PC-9 (cell line): Measurements from ENCODE around the gene C19orf38. TPM values are rescaled to one million over a fixed set of nuclear protein-coding genes. Genes with fewer than 3 reads are reported as not detected.

Experiments
- BruUV-seq: library from RNA; stranded (reverse); fragments of 400-500 nt; replicated peaks from 2 replicates; lab custom pipeline; 2021; lab: Mats Ljungman, UMichigan
- CTCF ChIA-PET: fragments of 300-600 bp; sonication (Branson Sonifier 250); formaldehyde crosslinking; loops from one replicate; lab custom pipeline; 2022; ENCODE audit warnings: antibody characterized with exemption; lab: Charles Lee
- POLR2A ChIA-PET: fragments of 300-600 bp; sonication (Branson Sonifier 250); formaldehyde crosslinking; loops from one replicate; lab custom pipeline; 2022; ENCODE audit warnings: antibody characterized with exemption; ENCODE audit not compliant: unreplicated experiment; lab: Charles Lee
- DNase-seq, 2 experiments: peaks; one replicate each; pipeline versions ENCODE4 v3.0.0 to v3.0.0-alpha.2; 2015 to 2022; ENCODE audit warnings: mixed read lengths in 1 of 2
- H2AFZ ChIP-seq: fragments of 200-600 bp; sonication (generic); 2 replicates; pipeline ENCODE4 v1.8.1; 2017; ENCODE audit warnings: antibody characterized with exemption
- H3F3A ChIP-seq: fragments of 200-600 bp; sonication (generic); 2 replicates; pipeline ENCODE4 v1.8.1; 2017; ENCODE audit warnings: antibody characterized with exemption, mild to moderate bottlenecking, low read depth; ENCODE audit not compliant: insufficient read depth
- H3K27ac ChIP-seq: fragments of 200-600 bp; sonication (generic); 2 replicates; pipeline ENCODE4 v1.6.1; 2016; ENCODE audit warnings: mixed run types
- H3K27me3 ChIP-seq: fragments of 200-600 bp; sonication (generic); 2 replicates; pipeline ENCODE4 v1.6.1; 2016; ENCODE audit warnings: low read depth, mixed run types; ENCODE audit not compliant: insufficient read depth
- H3K36me3 ChIP-seq: fragments of 200-600 bp; sonication (generic); 2 replicates; pipeline ENCODE4 v1.6.1; 2016; ENCODE audit warnings: low read depth, mixed run types
- H3K4me1 ChIP-seq: fragments of 200-600 bp; sonication (generic); replicated peaks from 2 replicates; pipeline ENCODE4 v1.6.1; 2016; ENCODE audit warnings: mixed run types; ENCODE audit not compliant: insufficient read depth
- H3K4me2 ChIP-seq: fragments of 200-600 bp; sonication (generic); 2 replicates; pipeline ENCODE4 v1.6.1; 2017; ENCODE audit warnings: mixed run types
- H3K4me3 ChIP-seq: fragments of 200-600 bp; sonication (generic); 2 replicates; pipeline ENCODE4 v1.6.1; 2016; ENCODE audit warnings: mixed run types
- H3K79me2 ChIP-seq: fragments of 200-600 bp; sonication (generic); 2 replicates; pipeline ENCODE4 v1.6.1; 2017; ENCODE audit warnings: low read depth, mixed run types
- H3K9me2 ChIP-seq: fragments of 200-600 bp; sonication (generic); 2 replicates; pipeline ENCODE4 v1.8.1; 2017; ENCODE audit warnings: mild to moderate bottlenecking; ENCODE audit not compliant: insufficient read depth
- H3K9me3 ChIP-seq: fragments of 200-600 bp; sonication (generic); 2 replicates; pipeline ENCODE4 v1.8.1; 2016; ENCODE audit warnings: low read depth; ENCODE audit not compliant: insufficient read depth
- H4K20me1 ChIP-seq: fragments of 200-600 bp; sonication (generic); 2 replicates; pipeline ENCODE4 v1.8.1; 2017; ENCODE audit not compliant: insufficient read depth
- CTCF ChIP-seq: fragments of 200-600 bp; sonication (generic); conservative IDR thresholded peaks from 2 replicates; pipeline ENCODE4 v1.6.1; 2017; ENCODE audit warnings: mixed run types, antibody characterized with exemption, mild to moderate bottlenecking, moderate library complexity
- EZH2 ChIP-seq: fragments of 200-600 bp; sonication (generic); IDR thresholded peaks from 2 replicates; pipeline ENCODE4 v1.8.0; 2017; ENCODE audit warnings: antibody characterized with exemption, low read depth
- intact Hi-C: fragments of 100-400 bp; cut with micrococcal nuclease; formaldehyde crosslinking; loops from one replicate; pipeline ENCODE4 v1.10.0; 2022; ENCODE audit not compliant: unreplicated experiment
- total RNA-seq: library from RNA; stranded (reverse); gene quantifications from 2 replicates; pipeline ENCODE4 v1.2.3, GENCODE V29; 2021

Gene C19orf38
- total RNA-seq, 1 experiment from 2014 or later = 0.59 TPM

GRCh38 chr19:10884274-10884673 lies 36.1 kb downstream of the C19orf38 start:
- BruUV-seq = no TSS peak
- H3K27me3 ChIP-seq = no peaks in the 10 kb centered on the region
- no peaks in the 10 kb centered on the region for H3K9me2 ChIP-seq
- intact Hi-C loops = no loop called here
- H3K4me1 ChIP-seq = peaks cover 12% of the 10 kb centered on the region
- no peak overlapping the region for H3K27ac ChIP-seq
- H2AFZ ChIP-seq = no peak overlapping the region
- no peak for TF ChIP-seq CTCF
- no peak for TF ChIP-seq EZH2
- ChIA-PET CTCF (interaction anchor here (0.6 kb wide), 1 partner anchor 26 kb away, joined by 4 read pairs; no protein-coding TSS in a partner anchor), POLR2A (interaction anchor here (0.6 to 0.7 kb wide), 2 partner anchors 12 kb away, joined by 3 to 4 read pairs; no protein-coding TSS in a partner anchor)
- peaks cover 76% of the 10 kb centered on the region for H3K79me2 ChIP-seq
- H3K36me3 ChIP-seq = no peaks in the 10 kb centered on the region
- no peaks in the 10 kb centered on the region; the same call in 1 of the 2 replicates for H4K20me1 ChIP-seq
- peaks cover 18% of the 10 kb centered on the region for H3F3A ChIP-seq
- DNase-seq = peak; percentile 33 to 51
- no peaks in the 10 kb centered on the region for H3K9me3 ChIP-seq
- no peak overlapping the region for H3K4me3 ChIP-seq
- H3K4me2 ChIP-seq = no peak overlapping the region

GRCh38 chr19:10885201-10886169 lies 37.3 kb downstream of the C19orf38 start:
- Histone ChIP-seq H2AFZ (no peak overlapping the region), H3K36me3 (no peaks in the 10 kb centered on the region), H3K9me2 (no peaks in the 10 kb centered on the region), H4K20me1 (no peaks in the 10 kb centered on the region; the same call in 1 of the 2 replicates), H3K27ac (no peak overlapping the region), H3K4me1 (0 out of 2 replicates have a peak, but pooled peaks cover 6% of the 10 kb centered on the region), H3F3A (peaks cover 21% of the 10 kb centered on the region), H3K9me3 (no peaks in the 10 kb centered on the region), H3K27me3 (no peaks in the 10 kb centered on the region), H3K4me3 (no peak overlapping the region), H3K79me2 (peaks cover 64% of the 10 kb centered on the region), H3K4me2 (no peak overlapping the region)
- TF ChIP-seq EZH2 (no peak), CTCF (no peak)
- ChIA-PET CTCF (interaction anchor here (1.1 kb wide), 1 partner anchor 56 kb away, joined by 12 read pairs; no protein-coding TSS in a partner anchor), POLR2A (no interaction called here)
- intact Hi-C loops = no loop called here
- DNase-seq = no peak
- BruUV-seq = no TSS peak

- Histone ChIP-seq H3K4me2 (no peak overlapping the region), H3K27ac (no peak overlapping the region), H3F3A (peaks cover 21% of the 10 kb centered on the region), H3K36me3 (no peaks in the 10 kb centered on the region), H3K4me3 (no peak overlapping the region), H3K9me3 (no peaks in the 10 kb centered on the region), H3K27me3 (no peaks in the 10 kb centered on the region), H3K9me2 (no peaks in the 10 kb centered on the region), H3K4me1 (0 out of 2 replicates have a peak, but pooled peaks cover 6% of the 10 kb centered on the region), H3K79me2 (peaks cover 64% of the 10 kb centered on the region), H2AFZ (no peak overlapping the region), H4K20me1 (peaks cover 12% of the 10 kb centered on the region)
- ChIA-PET POLR2A (no interaction called here), CTCF (interaction anchor here (0.6 to 0.8 kb wide), 2 partner anchors 23 to 70 kb away, joined by 3 read pairs; no protein-coding TSS in a partner anchor)
- DNase-seq = no peak
- no TSS peak for BruUV-seq
- intact Hi-C loops = no loop called here
- TF ChIP-seq EZH2 (no peak), CTCF (no peak)
Observed at GRCh38 chr19:10887616-10888367, 39.6 kb downstream of the C19orf38 start.
